Glutamatergic neuron (in vitro differentiated cells): ENCODE results near the gene DMAC2. TPM values are rescaled to one million over a fixed set of nuclear protein-coding genes. Genes with fewer than 3 reads are reported as not detected.

ENCODE experiments used
- DNase-seq: peaks from one replicate; pipeline ENCODE4 v3.0.0; 2022
- H3K27ac Mint-ChIP-seq: one replicate; pipeline ENCODE4 v1.8.0; 2020; ENCODE audit warnings: mild to moderate bottlenecking, mixed read lengths, inconsistent platforms; ENCODE audit not compliant: unreplicated experiment
- H3K27me3 Mint-ChIP-seq: one replicate; pipeline ENCODE4 v1.8.0; 2020; ENCODE audit warnings: mild to moderate bottlenecking, moderate library complexity, mixed read lengths, inconsistent platforms; ENCODE audit not compliant: unreplicated experiment
- H3K36me3 Mint-ChIP-seq: one replicate; pipeline ENCODE4 v1.8.0; 2020; ENCODE audit warnings: mild to moderate bottlenecking, mixed read lengths, inconsistent platforms; ENCODE audit not compliant: unreplicated experiment
- H3K4me1 Mint-ChIP-seq: one replicate; pipeline ENCODE4 v1.8.0; 2020; ENCODE audit warnings: mild to moderate bottlenecking, low read depth, mixed read lengths, inconsistent platforms; ENCODE audit not compliant: unreplicated experiment
- H3K4me3 Mint-ChIP-seq: one replicate; pipeline ENCODE4 v1.8.0; 2020; ENCODE audit warnings: mild to moderate bottlenecking, mixed read lengths, inconsistent platforms; ENCODE audit not compliant: unreplicated experiment
- H3K9me3 Mint-ChIP-seq: one replicate; pipeline ENCODE4 v1.8.0; 2020; ENCODE audit warnings: mild to moderate bottlenecking, moderate library complexity, mixed read lengths, inconsistent platforms; ENCODE audit not compliant: unreplicated experiment
- total RNA-seq: library from RNA; stranded (reverse); fragmentation: NEBNext Ultra II Directional; extraction: Animal tissue kit (Norgen Biotek cat#: 25700); gene quantifications from one replicate; pipeline ENCODE4 v1.2.1, GENCODE V29; 2021; ENCODE audit not compliant: unreplicated experiment
- TF ChIP-seq, protein P1 (sequence below): fragments of 200-600 bp; sonication (generic); IDR thresholded peaks from one replicate; pipeline ENCODE4 v1.5.0; 2021; ENCODE audit not compliant: partially characterized antibody, unreplicated experiment

DMAC2 gene
- total RNA-seq, 1 donor from 2014 or later: 99.4 TPM

DNA sequence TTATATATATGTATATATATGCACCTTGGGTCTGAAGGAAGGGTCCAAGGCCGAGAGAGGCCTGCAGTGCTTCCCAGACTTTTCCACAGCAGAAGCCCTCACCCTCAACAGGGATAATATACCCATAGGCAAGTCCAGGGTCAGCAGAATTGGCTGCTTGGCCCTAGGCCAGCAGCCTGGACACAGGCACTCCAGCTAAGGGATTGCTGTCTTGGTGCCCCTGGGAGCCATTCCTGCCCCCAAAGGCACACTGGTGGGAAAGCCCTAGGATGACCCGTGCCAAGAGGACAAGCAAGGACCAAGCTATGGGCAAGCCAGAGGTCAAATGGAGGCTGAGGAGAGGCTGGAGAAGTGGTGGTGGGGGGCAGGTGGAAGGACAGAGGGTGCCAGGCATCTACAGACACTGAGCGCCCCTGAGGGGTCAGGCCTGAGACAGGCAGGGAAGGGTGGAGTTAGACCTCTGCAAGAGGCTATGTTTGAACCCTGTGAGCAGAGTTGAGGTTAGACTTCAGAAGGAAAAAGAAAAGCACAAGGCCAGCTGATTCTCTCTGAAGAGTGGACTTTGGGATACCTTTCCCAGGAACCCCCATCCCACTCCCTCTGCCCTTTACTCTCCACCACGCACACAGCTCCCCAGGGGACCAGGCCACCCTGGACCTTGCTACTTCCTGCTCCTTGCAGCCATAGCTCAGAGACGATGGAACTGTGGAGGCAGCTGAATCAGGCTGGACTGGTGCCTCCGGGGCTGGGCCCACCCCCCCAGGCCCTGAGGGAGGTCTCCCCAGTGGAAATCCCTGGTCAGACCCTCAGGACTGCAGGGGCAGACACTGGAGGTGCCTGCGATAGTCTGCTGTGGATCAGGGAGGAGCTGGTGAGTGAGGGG, 3.0 kb upstream of the DMAC2 start, which contains the start of gene ERICH4:
ERICH4 (plus strand) TSS at position 684 of the 883 bp plus-strand sequence; CDS start at position 698, 14 bp downstream.
- peak within 1 kb of the TSS; percentile 52 for H3K4me3 Mint-ChIP-seq
- peaks cover 5% of the 10 kb centered on the region for H3K4me1 Mint-ChIP-seq
- H3K36me3 Mint-ChIP-seq: peaks cover 1% of the 10 kb centered on the region
- DNase-seq: no peak
- H3K27me3 Mint-ChIP-seq: peaks cover 8% of the 10 kb centered on the region
- peak within 1 kb of the TSS; percentile 1 for H3K27ac Mint-ChIP-seq
- no peaks in the 10 kb centered on the region for H3K9me3 Mint-ChIP-seq
- TF ChIP-seq, protein P1, sequence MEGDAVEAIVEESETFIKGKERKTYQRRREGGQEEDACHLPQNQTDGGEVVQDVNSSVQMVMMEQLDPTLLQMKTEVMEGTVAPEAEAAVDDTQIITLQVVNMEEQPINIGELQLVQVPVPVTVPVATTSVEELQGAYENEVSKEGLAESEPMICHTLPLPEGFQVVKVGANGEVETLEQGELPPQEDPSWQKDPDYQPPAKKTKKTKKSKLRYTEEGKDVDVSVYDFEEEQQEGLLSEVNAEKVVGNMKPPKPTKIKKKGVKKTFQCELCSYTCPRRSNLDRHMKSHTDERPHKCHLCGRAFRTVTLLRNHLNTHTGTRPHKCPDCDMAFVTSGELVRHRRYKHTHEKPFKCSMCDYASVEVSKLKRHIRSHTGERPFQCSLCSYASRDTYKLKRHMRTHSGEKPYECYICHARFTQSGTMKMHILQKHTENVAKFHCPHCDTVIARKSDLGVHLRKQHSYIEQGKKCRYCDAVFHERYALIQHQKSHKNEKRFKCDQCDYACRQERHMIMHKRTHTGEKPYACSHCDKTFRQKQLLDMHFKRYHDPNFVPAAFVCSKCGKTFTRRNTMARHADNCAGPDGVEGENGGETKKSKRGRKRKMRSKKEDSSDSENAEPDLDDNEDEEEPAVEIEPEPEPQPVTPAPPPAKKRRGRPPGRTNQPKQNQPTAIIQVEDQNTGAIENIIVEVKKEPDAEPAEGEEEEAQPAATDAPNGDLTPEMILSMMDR: no peak

DNA sequence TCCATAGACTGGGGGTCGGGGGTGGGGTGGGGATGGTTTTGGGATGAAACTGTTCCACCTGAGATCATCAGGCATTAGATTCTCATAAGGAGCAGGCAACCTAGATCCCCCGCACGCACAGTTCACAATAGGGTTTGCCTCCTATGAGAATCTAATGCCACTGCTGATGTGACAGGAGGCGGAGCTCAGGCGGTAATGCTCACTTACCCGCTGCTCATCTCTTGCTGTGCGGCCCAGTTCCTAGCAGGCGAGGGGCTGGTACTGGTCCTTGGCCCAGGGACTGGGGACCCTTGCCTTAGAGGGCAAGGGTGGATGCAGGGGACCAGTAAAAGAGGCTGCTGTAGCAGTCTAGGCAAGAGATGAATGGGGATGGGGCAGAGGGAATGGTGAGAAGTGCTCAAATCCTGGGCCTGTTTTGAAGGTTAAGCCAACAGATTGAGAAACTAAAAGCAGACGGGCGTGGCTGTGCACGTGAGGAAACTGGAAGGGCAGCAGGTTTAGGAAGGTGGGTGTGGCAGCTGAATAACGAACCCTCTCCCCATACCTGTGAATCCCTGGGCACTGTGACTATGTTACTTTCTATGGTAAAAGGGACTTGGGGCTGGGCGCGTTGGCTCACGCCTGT, 1.7 kb upstream of the DMAC2 start:
- Mint-ChIP-seq H3K27me3 (peaks cover 8% of the 10 kb centered on the region), H3K36me3 (peaks cover 4% of the 10 kb centered on the region), H3K9me3 (peaks cover 2% of the 10 kb centered on the region), H3K27ac (no peak overlapping the region), H3K4me3 (no peak overlapping the region), H3K4me1 (peaks cover 5% of the 10 kb centered on the region)
- no peak for DNase-seq
- TF ChIP-seq, protein P1: no peak

DNA sequence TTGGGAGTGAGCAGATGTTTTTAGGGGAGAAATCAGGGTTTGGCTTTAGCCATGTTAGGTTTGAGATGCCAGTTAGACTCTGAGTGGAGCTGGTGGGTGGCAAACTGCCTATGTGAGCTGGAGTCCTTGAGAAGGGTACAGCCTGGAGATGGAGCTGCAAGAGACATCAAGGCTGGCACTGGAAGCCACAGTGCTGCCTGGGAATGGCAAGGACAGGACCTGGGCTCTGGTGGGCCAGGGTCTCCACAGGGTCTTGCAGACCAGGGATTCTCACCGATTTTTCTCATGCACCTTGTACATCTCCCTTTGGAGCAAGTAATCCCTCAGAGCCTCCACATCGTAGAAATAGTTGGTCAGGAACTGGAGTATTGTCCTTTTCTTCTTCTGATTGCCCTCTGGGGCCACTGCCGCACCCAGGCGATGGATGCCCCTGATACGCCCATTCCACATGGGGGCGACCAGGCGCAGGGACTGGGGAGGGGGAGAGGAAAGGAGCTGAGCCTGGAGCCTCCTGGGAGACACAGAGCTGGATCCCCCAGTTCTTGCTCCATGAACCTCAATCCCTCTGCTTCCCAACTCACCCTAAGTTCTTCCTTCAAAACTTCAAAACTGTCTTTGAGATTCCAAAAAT, 1.7 kb downstream of the DMAC2 start:
- H3K27ac Mint-ChIP-seq: no peak overlapping the region
- DNase-seq: no peak
- peak overlapping the region; percentile 68 for H3K4me3 Mint-ChIP-seq
- H3K4me1 Mint-ChIP-seq: peaks cover 5% of the 10 kb centered on the region
- peaks cover 2% of the 10 kb centered on the region for H3K9me3 Mint-ChIP-seq
- H3K27me3 Mint-ChIP-seq: peaks cover 4% of the 10 kb centered on the region
- TF ChIP-seq, protein P1: no peak
- peaks cover 4% of the 10 kb centered on the region for H3K36me3 Mint-ChIP-seq

DNA sequence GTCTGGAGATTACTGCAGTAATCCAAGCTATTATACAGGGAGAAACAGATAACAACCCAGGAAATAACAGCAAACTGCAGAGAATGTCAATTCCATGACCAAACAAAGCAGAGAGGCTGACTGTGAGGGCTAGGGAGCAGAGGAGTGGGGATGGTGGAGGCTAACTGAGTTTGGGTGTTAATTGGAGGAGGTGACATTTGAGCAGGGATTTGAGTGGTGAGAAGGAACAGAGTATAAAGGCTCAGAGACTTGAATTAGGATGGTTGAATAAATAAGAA, 3.1 kb downstream of the DMAC2 start:
- peaks cover 4% of the 10 kb centered on the region for H3K36me3 Mint-ChIP-seq
- peaks cover 2% of the 10 kb centered on the region for H3K9me3 Mint-ChIP-seq
- no peak for DNase-seq
- no peak overlapping the region for H3K4me3 Mint-ChIP-seq
- peaks cover 5% of the 10 kb centered on the region for H3K4me1 Mint-ChIP-seq
- no peak overlapping the region for H3K27ac Mint-ChIP-seq
- TF ChIP-seq, protein P1: no peak
- H3K27me3 Mint-ChIP-seq: peaks cover 7% of the 10 kb centered on the region
